GM19238 (cell line): ENCODE results near the gene RAB11FIP5.
"Not testable (repeated sequence)": the region's sequence is repeated elsewhere in the genome, so short reads cannot be mapped to it uniquely, and the experiment has no call there.

Source experiments
- DNase-seq: peaks from one replicate; pipeline ENCODE4 v3.0.0; 2011; ENCODE audit warnings: low spot score; ENCODE audit not compliant: insufficient read length

RAB11FIP5 gene

GRCh38 chr2:73112913-73113854, at the start of gene RAB11FIP5:
TSS of gene RAB11FIP5 (minus strand) at chr2:73112948. CDS start at chr2:73112777, 171 bp downstream.
- DNase-seq: peak; percentile 46

- no peak for DNase-seq
These were observed 43.9 kb upstream of the RAB11FIP5 start for GRCh38 chr2:73156539-73157124.

- DNase-seq: no peak
These were observed 30.2 kb upstream of the RAB11FIP5 start for GRCh38 chr2:73142937-73143336.

- DNase-seq: no peak
These were observed 29.1 kb upstream of the RAB11FIP5 start for GRCh38 chr2:73141896-73142295.

- no peak for DNase-seq
These were observed 22.5 kb upstream of the RAB11FIP5 start for GRCh38 chr2:73135236-73135635.

- no peak for DNase-seq
These were observed 21.7 kb upstream of the RAB11FIP5 start for GRCh38 chr2:73134471-73134870.

- DNase-seq: no peak
These were observed 20.9 kb upstream of the RAB11FIP5 start for GRCh38 chr2:73133566-73134197.

- no peak for DNase-seq
These were observed 19.1 kb upstream of the RAB11FIP5 start for GRCh38 chr2:73131807-73132206.

- no peak for DNase-seq
These were observed 18.0 kb upstream of the RAB11FIP5 start for GRCh38 chr2:73130790-73131189.

- no peak for DNase-seq
These were observed 16.2 kb upstream of the RAB11FIP5 start for GRCh38 chr2:73128841-73129535.

- no peak for DNase-seq
These were observed 9.8 kb upstream of the RAB11FIP5 start for GRCh38 chr2:73122536-73122935.

GRCh38 chr2:73119611-73120239, 7.0 kb upstream of the RAB11FIP5 start:
- DNase-seq: not testable (repeated sequence)

- no peak for DNase-seq
These were observed 4.7 kb upstream of the RAB11FIP5 start for GRCh38 chr2:73117441-73117840.

GRCh38 chr2:73116182-73116960, 3.6 kb upstream of the RAB11FIP5 start:
- no peak for DNase-seq

GRCh38 chr2:73114273-73114867, 1.6 kb upstream of the RAB11FIP5 start:
- no peak for DNase-seq

GRCh38 chr2:73112026-73112912, 479 bp downstream of the RAB11FIP5 start:
- no peak for DNase-seq

GRCh38 chr2:73111073-73112025, 1.4 kb downstream of the RAB11FIP5 start:
- DNase-seq: no peak
